ENCODE results near the gene KRTAP10-8. TPM values are rescaled to one million over a fixed set of nuclear protein-coding genes. Genes with fewer than 3 reads are reported as not detected.

The KRTAP10-8 gene
- total and polyA plus RNA-seq, 2 experiments from 2014 or later, result not detected

GRCh38 chr21:44602463-44602850 is 9.4 kb upstream of the KRTAP10-8 start:
- Histone ChIP-seq H3F3A (replicated peaks; ENCODE audit: low read depth) (no peaks in the 10 kb centered on the region), H4K20me1 (replicated peaks; ENCODE audit: insufficient read depth) (no peaks in the 10 kb centered on the region), H3K9me2 (ENCODE audit: insufficient read depth) (no peaks in the 10 kb centered on the region), H3K4me3 (no peak overlapping the region), H3K79me2 (replicated peaks; ENCODE audit: insufficient read depth) (no peaks in the 10 kb centered on the region), H3K36me3 (ENCODE audit: insufficient read depth) (no peaks in the 10 kb centered on the region), H3K27me3 (ENCODE audit: insufficient read depth) (no peaks in the 10 kb centered on the region), H3K4me1 (ENCODE audit: insufficient read depth) (peaks cover 3% of the 10 kb centered on the region; the same call in 1 of the 2 replicates), H3K27ac (ENCODE audit: low read depth) (no peak overlapping the region), H2AFZ (no peak overlapping the region), H3K4me2 (no peak overlapping the region)
- peaks cover 22% of the 10 kb centered on the region for H3K4me1 Mint-ChIP-seq
- H3K27ac Mint-ChIP-seq, result no peak overlapping the region
- H3K27me3 Mint-ChIP-seq (ENCODE audit: insufficient read depth, low read depth, poor library complexity), result peaks cover 11% of the 10 kb centered on the region
- H3K4me3 Mint-ChIP-seq, result no peak overlapping the region
- no peak for TF ChIP-seq NANOG (IDR thresholded peaks at IDR 0.05; ENCODE audit: borderline replicate concordance)
- TF ChIP-seq JUNB (IDR thresholded peaks at IDR 0.05; ENCODE audit: unreplicated experiment), result no peak
- no peak for TF ChIP-seq CREB1 (CRISPR knock-in tag; IDR thresholded peaks at IDR 0.05; ENCODE audit: low read depth)
- TF ChIP-seq EZH2phosphoT487 (IDR thresholded peaks at IDR 0.05; ENCODE audit: unreplicated experiment), result no peak
- no peak for TF ChIP-seq EZH2 (IDR thresholded peaks at IDR 0.05; ENCODE audit: low read depth, unreplicated experiment)
- TF ChIP-seq, protein P1, sequence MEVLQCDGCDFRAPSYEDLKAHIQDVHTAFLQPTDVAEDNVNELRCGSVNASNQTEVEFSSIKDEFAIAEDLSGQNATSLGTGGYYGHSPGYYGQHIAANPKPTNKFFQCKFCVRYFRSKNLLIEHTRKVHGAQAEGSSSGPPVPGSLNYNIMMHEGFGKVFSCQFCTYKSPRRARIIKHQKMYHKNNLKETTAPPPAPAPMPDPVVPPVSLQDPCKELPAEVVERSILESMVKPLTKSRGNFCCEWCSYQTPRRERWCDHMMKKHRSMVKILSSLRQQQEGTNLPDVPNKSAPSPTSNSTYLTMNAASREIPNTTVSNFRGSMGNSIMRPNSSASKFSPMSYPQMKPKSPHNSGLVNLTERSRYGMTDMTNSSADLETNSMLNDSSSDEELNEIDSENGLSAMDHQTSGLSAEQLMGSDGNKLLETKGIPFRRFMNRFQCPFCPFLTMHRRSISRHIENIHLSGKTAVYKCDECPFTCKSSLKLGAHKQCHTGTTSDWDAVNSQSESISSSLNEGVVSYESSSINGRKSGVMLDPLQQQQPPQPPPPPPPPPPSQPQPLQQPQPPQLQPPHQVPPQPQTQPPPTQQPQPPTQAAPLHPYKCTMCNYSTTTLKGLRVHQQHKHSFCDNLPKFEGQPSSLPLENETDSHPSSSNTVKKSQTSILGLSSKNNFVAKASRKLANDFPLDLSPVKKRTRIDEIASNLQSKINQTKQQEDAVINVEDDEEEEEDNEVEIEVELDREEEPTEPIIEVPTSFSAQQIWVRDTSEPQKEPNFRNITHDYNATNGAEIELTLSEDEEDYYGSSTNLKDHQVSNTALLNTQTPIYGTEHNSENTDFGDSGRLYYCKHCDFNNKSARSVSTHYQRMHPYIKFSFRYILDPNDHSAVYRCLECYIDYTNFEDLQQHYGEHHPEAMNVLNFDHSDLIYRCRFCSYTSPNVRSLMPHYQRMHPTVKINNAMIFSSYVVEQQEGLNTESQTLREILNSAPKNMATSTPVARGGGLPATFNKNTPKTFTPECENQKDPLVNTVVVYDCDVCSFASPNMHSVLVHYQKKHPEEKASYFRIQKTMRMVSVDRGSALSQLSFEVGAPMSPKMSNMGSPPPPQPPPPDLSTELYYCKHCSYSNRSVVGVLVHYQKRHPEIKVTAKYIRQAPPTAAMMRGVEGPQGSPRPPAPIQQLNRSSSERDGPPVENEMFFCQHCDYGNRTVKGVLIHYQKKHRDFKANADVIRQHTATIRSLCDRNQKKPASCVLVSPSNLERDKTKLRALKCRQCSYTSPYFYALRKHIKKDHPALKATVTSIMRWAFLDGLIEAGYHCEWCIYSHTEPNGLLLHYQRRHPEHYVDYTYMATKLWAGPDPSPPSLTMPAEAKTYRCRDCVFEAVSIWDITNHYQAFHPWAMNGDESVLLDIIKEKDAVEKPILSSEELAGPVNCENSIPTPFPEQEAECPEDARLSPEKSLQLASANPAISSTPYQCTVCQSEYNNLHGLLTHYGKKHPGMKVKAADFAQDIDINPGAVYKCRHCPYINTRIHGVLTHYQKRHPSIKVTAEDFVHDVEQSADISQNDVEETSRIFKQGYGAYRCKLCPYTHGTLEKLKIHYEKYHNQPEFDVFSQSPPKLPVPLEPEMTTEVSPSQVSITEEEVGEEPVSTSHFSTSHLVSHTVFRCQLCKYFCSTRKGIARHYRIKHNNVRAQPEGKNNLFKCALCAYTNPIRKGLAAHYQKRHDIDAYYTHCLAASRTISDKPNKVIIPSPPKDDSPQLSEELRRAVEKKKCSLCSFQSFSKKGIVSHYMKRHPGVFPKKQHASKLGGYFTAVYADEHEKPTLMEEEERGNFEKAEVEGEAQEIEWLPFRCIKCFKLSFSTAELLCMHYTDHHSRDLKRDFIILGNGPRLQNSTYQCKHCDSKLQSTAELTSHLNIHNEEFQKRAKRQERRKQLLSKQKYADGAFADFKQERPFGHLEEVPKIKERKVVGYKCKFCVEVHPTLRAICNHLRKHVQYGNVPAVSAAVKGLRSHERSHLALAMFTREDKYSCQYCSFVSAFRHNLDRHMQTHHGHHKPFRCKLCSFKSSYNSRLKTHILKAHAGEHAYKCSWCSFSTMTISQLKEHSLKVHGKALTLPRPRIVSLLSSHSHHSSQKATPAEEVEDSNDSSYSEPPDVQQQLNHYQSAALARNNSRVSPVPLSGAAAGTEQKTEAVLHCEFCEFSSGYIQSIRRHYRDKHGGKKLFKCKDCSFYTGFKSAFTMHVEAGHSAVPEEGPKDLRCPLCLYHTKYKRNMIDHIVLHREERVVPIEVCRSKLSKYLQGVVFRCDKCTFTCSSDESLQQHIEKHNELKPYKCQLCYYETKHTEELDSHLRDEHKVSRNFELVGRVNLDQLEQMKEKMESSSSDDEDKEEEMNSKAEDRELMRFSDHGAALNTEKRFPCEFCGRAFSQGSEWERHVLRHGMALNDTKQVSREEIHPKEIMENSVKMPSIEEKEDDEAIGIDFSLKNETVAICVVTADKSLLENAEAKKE (CRISPR knock-in tag; IDR thresholded peaks at IDR 0.05), result no peak
- no peak for TF ChIP-seq CTCF (conservative IDR thresholded peaks at IDR 0.05; ENCODE audit: low read depth in 2 of 2)
- TF ChIP-seq ZNF331 (CRISPR knock-in tag; IDR thresholded peaks at IDR 0.05; ENCODE audit: low read depth), result no peak
- no peak for TF ChIP-seq POLR2AphosphoS5 (IDR thresholded peaks at IDR 0.05; ENCODE audit: low read depth)
- no peak for TF ChIP-seq REST (IDR thresholded peaks at IDR 0.05; ENCODE audit: unreplicated experiment)
- no peak for TF ChIP-seq STAT1 (IDR thresholded peaks at IDR 0.05; ENCODE audit: unreplicated experiment)
- no peak for TF ChIP-seq ZNF114 (CRISPR knock-in tag; IDR thresholded peaks at IDR 0.05)
- TF ChIP-seq ETS1 (IDR thresholded peaks at IDR 0.05), result no peak
- H3K36me3 Mint-ChIP-seq (ENCODE audit: low read depth), result no peaks in the 10 kb centered on the region; the same call in 2 of the 3 replicates
- no peak for ATAC-seq
- DNase-seq (ENCODE audit: low spot score), result no peak
- peaks cover 11% of the 10 kb centered on the region for H3K9me3 Mint-ChIP-seq
